NT2/D1 (cell line): ENCODE data around the gene C10orf71.

Experiments
- SUZ12 ChIP-seq: IDR thresholded peaks from 2 replicates; pipeline ENCODE4 v1.6.1; 2011; ENCODE audit not compliant: insufficient read length, insufficient read depth; ENCODE audit errors: extremely low read depth
- YY1 ChIP-seq: IDR thresholded peaks from 2 replicates; pipeline ENCODE4 v1.6.1; 2011; ENCODE audit not compliant: insufficient read length, insufficient read depth
- ZNF274 ChIP-seq: IDR thresholded peaks from 2 replicates; pipeline ENCODE4 v1.6.1; 2011; ENCODE audit warnings: mild to moderate bottlenecking, low read depth, low read length

GRCh38 chr10:49307921-49308320 lies 9.0 kb downstream of the C10orf71 start:
- TF ChIP-seq YY1: no peak
- TF ChIP-seq ZNF274: no peak
- no peak for TF ChIP-seq SUZ12
